Stimulated activated CD8-positive, alpha-beta memory T cell treated with anti-CD3 and anti-CD28 coated beads, Interleukin-15, amount 100 ng/mL, for 1 hour (primary cell): ENCODE results near the gene ANKMY1.
A peak's percentile ranks its signal among the peaks of the same experiment; 100 is the strongest.

Experiments
- DNase-seq: peaks from one replicate; pipeline ENCODE4 v3.0.0-alpha.2; 2020; ENCODE audit warnings: low read depth

The ANKMY1 gene

GRCh38 chr2:240434728-240435456 lies 122.9 kb downstream of the ANKMY1 start:
- DNase-seq, result peak; percentile 80

GRCh38 chr2:240433973-240434727 lies 123.6 kb downstream of the ANKMY1 start:
- no peak for DNase-seq

- DNase-seq, result no peak
Measured at GRCh38 chr2:240432820-240433801, 124.7 kb downstream of the ANKMY1 start.

- no peak for DNase-seq
Measured at GRCh38 chr2:240432430-240432819, 125.4 kb downstream of the ANKMY1 start.

GRCh38 chr2:240431661-240432424 lies 125.9 kb downstream of the ANKMY1 start:
- no peak for DNase-seq

GRCh38 chr2:240431271-240431660 lies 126.5 kb downstream of the ANKMY1 start:
- no peak for DNase-seq

- DNase-seq, result no peak
Measured at GRCh38 chr2:240430595-240430994, 127.2 kb downstream of the ANKMY1 start.

GRCh38 chr2:240429872-240430491 lies 127.8 kb downstream of the ANKMY1 start:
- DNase-seq, result no peak
